Measurements from ENCODE around the gene IFI27L1.
A peak's percentile ranks its signal among the peaks of the same experiment; 100 is the strongest.

IFI27L1 gene

DNA sequence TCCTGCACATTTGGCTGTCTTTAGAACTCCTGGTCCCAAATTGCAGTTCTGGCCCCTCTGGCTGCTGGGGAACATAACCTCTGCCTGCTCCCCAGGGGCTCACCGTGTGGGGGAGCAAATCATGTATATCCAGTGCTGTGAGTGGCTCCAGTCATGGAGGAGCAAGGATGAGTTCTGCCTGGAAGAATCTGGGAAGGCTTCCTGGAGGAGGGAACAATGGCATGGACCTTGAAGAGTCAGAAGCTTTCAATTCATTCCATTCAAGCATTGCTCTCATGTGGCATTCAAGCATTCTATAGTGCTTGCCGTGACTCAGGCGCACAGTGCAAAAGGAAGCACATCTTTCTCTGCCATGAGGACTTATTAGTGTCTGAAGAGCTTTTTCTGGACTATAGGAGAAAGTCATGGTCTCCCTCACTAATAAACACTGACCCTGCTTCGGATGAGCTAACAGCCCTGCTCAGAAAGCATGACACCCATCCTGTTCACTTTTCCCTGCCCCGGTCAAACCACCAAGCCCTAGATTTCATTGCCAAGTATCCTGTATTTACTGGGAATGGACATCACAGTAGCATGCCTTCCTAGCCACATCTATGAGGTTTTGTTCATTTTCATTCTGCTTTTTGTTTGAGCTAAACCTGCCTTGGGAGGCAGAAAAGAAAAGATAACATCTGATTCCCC lies 32.9 kb downstream of the IFI27L1 start:
- no peak for DNase-seq (ENCODE audit: low spot score)

- DNase-seq (ENCODE audit: low spot score), result no peak
These were observed 33.5 kb downstream of the IFI27L1 start for GRCh38 chr14:94114589-94115057.

DNA sequence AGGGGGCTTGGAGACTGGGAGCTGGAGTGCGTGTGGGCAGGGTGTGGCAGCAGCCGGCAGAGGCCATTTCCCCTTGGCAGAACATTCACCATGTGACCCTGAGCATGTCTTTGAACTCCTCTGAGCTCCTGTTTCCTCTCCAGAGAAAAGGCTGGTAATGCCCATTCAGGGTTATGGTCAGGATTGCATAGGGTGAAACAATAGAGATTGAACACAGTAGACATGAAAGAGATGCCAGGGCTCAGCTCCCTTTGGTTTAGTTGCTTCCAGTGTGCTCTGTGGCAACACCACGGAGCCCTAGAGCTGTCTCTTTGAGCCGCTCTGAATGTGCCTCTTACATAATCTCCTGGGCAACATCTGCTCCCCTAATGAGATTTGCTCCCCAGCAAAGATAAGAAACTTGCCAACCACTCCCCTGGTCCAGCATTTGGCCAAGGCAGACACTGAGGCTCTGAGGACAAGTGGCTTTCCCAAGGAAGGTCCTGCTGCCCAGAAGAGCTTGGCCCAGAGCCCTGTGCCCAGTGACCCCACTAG lies 34.0 kb downstream of the IFI27L1 start:
- DNase-seq (ENCODE audit: low spot score), result no peak

- no peak for DNase-seq (ENCODE audit: low spot score)
These were observed 34.5 kb downstream of the IFI27L1 start for GRCh38 chr14:94115631-94116030.

GRCh38 chr14:94116701-94117100 lies 35.6 kb downstream of the IFI27L1 start:
- no peak for DNase-seq (ENCODE audit: low spot score)

- no peak for DNase-seq (ENCODE audit: low spot score)
These were observed 36.7 kb downstream of the IFI27L1 start for GRCh38 chr14:94117856-94118255.

DNA sequence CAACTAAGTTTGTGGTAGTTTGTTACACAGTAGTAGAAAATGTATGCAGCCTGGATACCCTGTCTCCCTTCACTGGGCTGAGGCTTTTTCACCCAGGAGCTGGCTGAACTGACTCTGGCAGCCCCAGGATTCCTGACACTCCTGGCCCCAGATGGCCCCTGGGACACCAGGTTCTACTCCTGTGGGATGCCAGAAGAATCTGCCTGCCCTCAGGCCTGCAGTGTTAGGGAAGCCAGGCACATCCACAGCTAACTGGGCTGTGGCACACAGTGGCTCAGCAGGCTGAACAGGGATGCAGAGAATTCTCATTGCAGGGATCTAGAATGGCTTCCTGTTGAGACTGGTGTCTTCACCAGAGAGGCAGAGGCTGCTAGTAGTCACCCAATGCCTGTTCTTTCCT lies 38.0 kb downstream of the IFI27L1 start:
- no peak for DNase-seq (ENCODE audit: low spot score)

DNA sequence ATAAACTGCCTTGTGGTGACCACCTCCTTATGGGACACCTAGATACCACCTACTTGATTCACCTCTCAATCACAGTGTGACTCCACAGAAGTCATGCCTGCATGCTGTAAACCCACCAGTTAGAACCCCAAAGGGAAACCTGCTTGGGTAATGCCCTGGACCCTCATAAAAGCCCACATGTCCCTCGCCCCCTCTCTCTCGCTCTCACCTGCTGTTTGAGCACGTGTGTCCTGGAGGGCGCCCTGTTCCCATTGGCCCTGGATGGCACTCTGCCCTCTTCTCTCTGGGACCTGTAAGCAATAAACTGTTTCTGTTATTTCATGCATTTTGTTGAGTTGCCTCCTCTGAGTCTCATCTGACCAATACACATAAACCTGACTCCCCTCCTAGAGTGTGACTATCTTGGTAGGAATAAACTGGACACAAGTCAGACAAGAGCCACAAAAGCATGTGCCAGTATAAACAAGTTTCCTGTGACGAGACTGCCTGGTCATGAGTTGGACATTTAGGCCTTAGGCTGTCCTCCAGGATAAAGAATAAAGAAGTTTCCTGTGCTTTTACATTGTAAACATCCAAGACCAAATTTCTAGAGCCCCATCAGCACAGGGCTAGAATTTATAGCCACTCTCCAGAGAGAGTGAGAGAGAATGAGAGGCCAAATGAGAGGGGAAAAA lies 39.7 kb downstream of the IFI27L1 start:
- DNase-seq (ENCODE audit: low spot score), result no peak

DNA sequence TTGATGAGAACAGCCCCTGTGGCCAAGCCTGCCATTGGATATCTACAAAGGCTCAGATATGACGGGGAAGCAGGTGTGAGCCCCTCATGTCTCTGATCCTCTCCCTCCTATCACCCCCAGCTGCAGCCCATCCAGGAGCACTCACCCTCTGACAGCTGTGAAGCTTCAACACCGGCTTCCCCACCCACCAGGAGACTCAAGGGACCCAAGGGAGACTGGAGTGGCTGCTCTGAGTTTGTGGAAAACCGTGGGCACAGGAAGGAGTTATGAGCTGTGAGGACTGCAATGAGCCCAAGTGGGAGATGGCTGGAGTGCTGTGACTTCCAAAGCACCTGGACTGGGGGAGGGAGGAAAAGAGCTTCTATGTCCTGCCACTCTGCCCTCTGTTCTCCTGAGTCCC lies 40.4 kb downstream of the IFI27L1 start:
- no peak for DNase-seq (ENCODE audit: low spot score)

- DNase-seq (ENCODE audit: low spot score), result no peak
These were observed 41.3 kb downstream of the IFI27L1 start for GRCh38 chr14:94122438-94122837.

GRCh38 chr14:94123296-94123695 lies 42.2 kb downstream of the IFI27L1 start:
- DNase-seq (ENCODE audit: low spot score), result no peak

DNA sequence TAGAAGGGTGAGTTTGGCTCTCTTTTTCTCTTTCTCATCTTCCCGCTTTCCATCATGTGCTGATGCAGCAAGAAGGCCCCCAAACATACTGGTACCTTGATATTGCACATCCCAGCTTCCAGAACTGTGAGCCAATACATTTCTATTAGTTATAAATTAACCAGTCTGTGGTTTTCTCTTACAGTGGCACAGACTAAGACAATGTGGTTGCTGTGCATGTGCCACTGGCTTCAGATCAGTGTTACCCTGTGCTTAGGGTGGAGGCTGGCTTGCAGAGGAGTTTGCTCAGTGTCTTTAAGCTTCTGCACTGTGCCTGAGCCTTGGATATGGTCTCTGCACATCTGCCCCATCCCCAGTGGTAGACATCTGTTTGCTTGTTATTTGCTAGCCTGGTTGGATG lies 42.8 kb downstream of the IFI27L1 start:
- DNase-seq (ENCODE audit: low spot score), result no peak

- no peak for DNase-seq (ENCODE audit: low spot score)
These were observed 43.7 kb downstream of the IFI27L1 start for GRCh38 chr14:94124582-94125377.

- no peak for DNase-seq (ENCODE audit: low spot score)
These were observed 44.7 kb downstream of the IFI27L1 start for GRCh38 chr14:94125659-94126418.

GRCh38 chr14:94126419-94126677 lies 45.2 kb downstream of the IFI27L1 start:
- DNase-seq (ENCODE audit: low spot score), result no peak

GRCh38 chr14:94126800-94127199 lies 45.7 kb downstream of the IFI27L1 start:
- DNase-seq (ENCODE audit: low spot score), result no peak

DNA sequence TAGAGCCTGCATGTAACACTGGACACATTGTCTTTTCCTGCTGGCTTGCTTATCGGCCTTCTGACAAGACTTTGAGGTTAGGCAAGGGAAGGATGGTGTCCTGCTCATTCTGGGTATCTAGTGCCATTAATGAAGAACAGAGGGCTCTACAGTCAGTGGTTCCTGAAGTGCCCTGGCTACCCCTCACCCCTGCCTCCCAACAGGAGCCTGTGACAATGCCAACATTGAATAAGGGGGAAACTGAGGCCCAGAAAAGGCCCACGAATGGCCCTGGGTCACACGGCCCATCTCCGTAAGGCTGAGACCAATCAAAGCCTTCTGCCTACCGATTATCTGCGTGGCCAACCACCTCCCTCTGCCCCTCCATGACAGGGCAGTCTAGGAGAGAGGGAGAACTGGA lies 46.2 kb downstream of the IFI27L1 start:
- no peak for DNase-seq (ENCODE audit: low spot score)

GRCh38 chr14:94128216-94128839 lies 47.2 kb downstream of the IFI27L1 start:
- no peak for DNase-seq (ENCODE audit: low spot score)

GRCh38 chr14:94129111-94129757 lies 48.1 kb downstream of the IFI27L1 start, which contains the start of gene IFI27L2:
Gene IFI27L2 (minus strand): TSS chr14:94129604. CDS start chr14:94129564, 40 bp downstream.
- DNase-seq (ENCODE audit: low spot score), result peak; percentile 68

- peak; percentile 4 for DNase-seq (ENCODE audit: low spot score)
These were observed 48.8 kb downstream of the IFI27L1 start for GRCh38 chr14:94129758-94130414.
